GM18511 (cell line): ENCODE results near the gene MRPS25.

Experiments used
- ATAC-seq: cut with Tn5 transposase; IDR thresholded peaks from one replicate; pipeline ENCODE4 v1.9.1; 2021; ENCODE audit warnings: mild to moderate bottlenecking, moderate library complexity; ENCODE audit not compliant: unreplicated experiment

MRPS25 gene

GRCh38 chr3:15083252-15083651 is 18.1 kb upstream of the MRPS25 start:
- ATAC-seq = no peak

GRCh38 chr3:15081960-15082664 is 17.0 kb upstream of the MRPS25 start:
- no peak for ATAC-seq

- ATAC-seq = no peak
These were observed 14.0 kb upstream of the MRPS25 start for GRCh38 chr3:15079091-15079490.

GRCh38 chr3:15074500-15074899 is 9.4 kb upstream of the MRPS25 start:
- ATAC-seq = no peak

- no peak for ATAC-seq
These were observed 6.6 kb upstream of the MRPS25 start for GRCh38 chr3:15071699-15072098.

GRCh38 chr3:15069441-15069840 is 4.3 kb upstream of the MRPS25 start:
- no peak for ATAC-seq

GRCh38 chr3:15066467-15066866 is 1.4 kb upstream of the MRPS25 start:
- no peak for ATAC-seq

GRCh38 chr3:15065550-15066007 is 464 bp upstream of the MRPS25 start:
- ATAC-seq = peak; percentile 4

GRCh38 chr3:15064299-15064834 is 748 bp downstream of the MRPS25 start:
- ATAC-seq = peak; percentile 38

- no peak for ATAC-seq
These were observed 1.3 kb downstream of the MRPS25 start for GRCh38 chr3:15063656-15064286.

GRCh38 chr3:15063238-15063637 is 1.9 kb downstream of the MRPS25 start:
- ATAC-seq = no peak

GRCh38 chr3:15060029-15060428 is 5.1 kb downstream of the MRPS25 start:
- no peak for ATAC-seq

GRCh38 chr3:15056676-15057404 is 8.3 kb downstream of the MRPS25 start:
- no peak for ATAC-seq

- ATAC-seq = peak; percentile 45
These were observed 10.0 kb downstream of the MRPS25 start for GRCh38 chr3:15055019-15055557.

- ATAC-seq = no peak
These were observed 11.6 kb downstream of the MRPS25 start for GRCh38 chr3:15053541-15053940.

GRCh38 chr3:15052335-15053242 is 12.5 kb downstream of the MRPS25 start:
- ATAC-seq = no peak

GRCh38 chr3:15051531-15051930 is 13.6 kb downstream of the MRPS25 start:
- ATAC-seq = peak; percentile 49

GRCh38 chr3:15050405-15051092 is 14.6 kb downstream of the MRPS25 start:
- peak; percentile 91 for ATAC-seq

GRCh38 chr3:15049584-15049983 is 15.5 kb downstream of the MRPS25 start:
- ATAC-seq = no peak

- ATAC-seq = no peak
These were observed 19.4 kb downstream of the MRPS25 start for GRCh38 chr3:15045667-15046066.
